Measurements from ENCODE around the gene LDHD.

LDHD gene

GRCh38 chr16:75080205-75081029 is 36.2 kb downstream of the LDHD start:
- H3K4me3 ChIP-seq (ENCODE audit: low read depth, low read length): no peak overlapping the region
- DNase-seq (ENCODE audit: low read depth): no peak
- TF ChIP-seq CTCF (IDR thresholded peaks at IDR 0.05; ENCODE audit: control insufficient read depth, extremely low read depth, insufficient read depth): no peak

- H3K4me3 ChIP-seq (ENCODE audit: low read depth, low read length): no peak overlapping the region
- no peak for TF ChIP-seq CTCF (IDR thresholded peaks at IDR 0.05; ENCODE audit: control insufficient read depth, extremely low read depth, insufficient read depth)
- DNase-seq (ENCODE audit: low read depth): no peak
These were observed 37.1 kb downstream of the LDHD start for GRCh38 chr16:75079346-75079926.

GRCh38 chr16:75078886-75079285 is 37.7 kb downstream of the LDHD start:
- DNase-seq (ENCODE audit: low read depth): no peak
- TF ChIP-seq CTCF (IDR thresholded peaks at IDR 0.05; ENCODE audit: control insufficient read depth, extremely low read depth, insufficient read depth): no peak
- no peak overlapping the region for H3K4me3 ChIP-seq (ENCODE audit: low read depth, low read length)

GRCh38 chr16:75075688-75076268 is 40.8 kb downstream of the LDHD start:
- TF ChIP-seq CTCF (IDR thresholded peaks at IDR 0.05; ENCODE audit: control insufficient read depth, extremely low read depth, insufficient read depth): no peak
- H3K4me3 ChIP-seq (ENCODE audit: low read depth, low read length): no peak overlapping the region
- no peak for DNase-seq (ENCODE audit: low read depth)

- no peak for TF ChIP-seq CTCF (IDR thresholded peaks at IDR 0.05; ENCODE audit: control insufficient read depth, extremely low read depth, insufficient read depth)
- no peak for DNase-seq (ENCODE audit: low read depth)
- H3K4me3 ChIP-seq (ENCODE audit: low read depth, low read length): no peak overlapping the region
These were observed 41.5 kb downstream of the LDHD start for GRCh38 chr16:75074920-75075687.

- no peak overlapping the region for H3K4me3 ChIP-seq (ENCODE audit: low read depth, low read length)
- DNase-seq (ENCODE audit: low read depth): no peak
- no peak for TF ChIP-seq CTCF (IDR thresholded peaks at IDR 0.05; ENCODE audit: control insufficient read depth, extremely low read depth, insufficient read depth)
These were observed 42.2 kb downstream of the LDHD start for GRCh38 chr16:75074304-75074793.

Data from LNCaP clone FGC (cell line).